Stomach (tissue), 19 donors: ENCODE measurements around the gene RAB3GAP1. TPM values are rescaled to one million over a fixed set of nuclear protein-coding genes. Genes with fewer than 3 reads are reported as not detected.

Source experiments
- DNase-seq, 2 donors: peaks; one replicate each; pipeline versions ENCODE4 v3.0.0 to v3.0.0-alpha.2; 2013 to 2019
- H3K27ac ChIP-seq, 5 donors: fragments of 200-600 bp in 4 of 5; sonication (generic) in 4 of 5; one replicate each; pipeline ENCODE4 v1.5.1; 2013 to 2019; ENCODE audit warnings: mild to moderate bottlenecking in 1 of 5, moderate library complexity in 1 of 5
- H3K27me3 ChIP-seq, 3 donors: fragments of 200-600 bp; sonication (generic); one replicate each; pipeline ENCODE4 v1.5.1; 2017 to 2019; ENCODE audit warnings: mixed run types in 1 of 3
- H3K36me3 ChIP-seq, 4 donors: fragments of 200-600 bp; sonication (generic); 1 replicate in 3 of 4; 2 replicates in 1 of 4; pipeline ENCODE4 v1.5.1; 2016 to 2019
- H3K4me1 ChIP-seq, 4 donors: fragments of 200-600 bp; sonication (generic); one replicate each; pipeline ENCODE4 v1.5.1; 2016 to 2019
- H3K4me3 ChIP-seq, 4 donors: fragments of 200-600 bp; sonication (generic) in 3 of 4; one replicate each; pipeline ENCODE4 v1.5.1; 2016 to 2019; ENCODE audit warnings: mild to moderate bottlenecking in 1 of 4
- H3K9me3 ChIP-seq, 4 donors: fragments of 200-600 bp; sonication (generic); one replicate each; pipeline ENCODE4 v1.5.1; 2016 to 2019
- EP300 ChIP-seq: sonication (generic); formaldehyde crosslinking; IDR thresholded peaks from one replicate; pipeline ENCODE4 v1.6.1; 2017; ENCODE audit warnings: antibody characterized with exemption
- POLR2A ChIP-seq, 4 donors: fragments of 450-650 bp; IDR thresholded peaks; one replicate each; pipeline ENCODE4 v1.6.1; 2016; ENCODE audit warnings: antibody characterized with exemption in 4 of 4, control low read depth in 2 of 4, mild to moderate bottlenecking in 1 of 4, moderate library complexity in 1 of 4
- POLR2AphosphoS5 ChIP-seq, 3 donors: sonication (generic); formaldehyde crosslinking; IDR thresholded peaks; one replicate each; pipeline ENCODE4 v1.6.1; 2016; ENCODE audit warnings: antibody characterized with exemption in 3 of 3
- WGBS, 5 donors: extraction: QIAGEN DNeasy Blood & Tissue Kit in 3 of 5; methylation state at CpG; one replicate each; pipeline versions ENCODE4 v1.1.5 to v1.1.7; 2013 to 2018; 5-methylcytosine and 5-hydroxymethylcytosine counted together
- intact Hi-C: fragments of 100-400 bp; cut with DNase I; formaldehyde crosslinking; loops from one replicate; pipeline ENCODE4 v1.15.1; 2023; ENCODE audit warnings: low total_unique reads
- long read RNA-seq, 10 donors: transcript quantifications; one replicate each; lab custom pipeline, GENCODE V29; 2026
- polyA plus RNA-seq, 3 donors: library from polyadenylated mRNA; stranded (reverse); fragments of 200-250 nt; gene quantifications; one replicate each; pipeline ENCODE4 v1.2.3, GENCODE V29; 2013
- total RNA-seq, 5 donors: library from RNA; depleted of rRNA; stranded (reverse); fragments of >200 nt; gene quantifications; one replicate each; pipeline versions ENCODE4 v1.1.0 to v1.2.3, GENCODE V29; 2014 to 2016
- TF ChIP-seq, protein P1 (sequence below), 7 experiments: fragments of 450-650 bp in 4 of 7; fragments of 200-600 bp in 3 of 7; sonication (generic) in 3 of 7; IDR thresholded peaks; one replicate each; pipeline ENCODE4 v1.5.1; 2016 to 2019; ENCODE audit warnings: antibody characterized with exemption in 7 of 7, control low read depth in 2 of 7, mild to moderate bottlenecking in 1 of 7
- donor health status: healthy with polysubstance abuse.
- donor health status: Bipolar disorder and iron deficiency.
- donor health status: healthy.

Gene RAB3GAP1
- total RNA-seq (100 to 1,000 TPM in 1 of 5 donors, 10 to 100 TPM in 4; 32.1 to 556 (median 53.5) TPM), polyA plus RNA-seq (10 to 100 TPM; 14.2 to 20.0 (median 15.9) TPM)
- long read RNA-seq, donor 1, full-length matches to known transcripts: 1 of 7 reads
- long read RNA-seq, donor 1, partial matches to known transcripts: 6 of 7 reads
- long read RNA-seq, donor 1, other reads (novel, unspliced or antisense): 0 of 7 reads
- long read RNA-seq, donor 2, full-length matches to known transcripts: 7 of 7 reads
- long read RNA-seq, donor 2, partial matches to known transcripts: 0 of 7 reads
- long read RNA-seq, donor 2, other reads (novel, unspliced or antisense): 0 of 7 reads
- long read RNA-seq, donor 3, full-length matches to known transcripts: 3 of 3 reads
- long read RNA-seq, donor 3, partial matches to known transcripts: 0 of 3 reads
- long read RNA-seq, donor 3, other reads (novel, unspliced or antisense): 0 of 3 reads
- long read RNA-seq, donor 4, full-length matches to known transcripts: 1 of 1 reads
- long read RNA-seq, donor 4, partial matches to known transcripts: 0 of 1 reads
- long read RNA-seq, donor 4, other reads (novel, unspliced or antisense): 0 of 1 reads
- long read RNA-seq, donor 5, full-length matches to known transcripts: 7 of 20 reads
- long read RNA-seq, donor 5, partial matches to known transcripts: 13 of 20 reads
- long read RNA-seq, donor 5, other reads (novel, unspliced or antisense): 0 of 20 reads
- long read RNA-seq, donor 6: 0 reads
- long read RNA-seq, donor 7, full-length matches to known transcripts: 7 of 14 reads
- long read RNA-seq, donor 7, partial matches to known transcripts: 7 of 14 reads
- long read RNA-seq, donor 7, other reads (novel, unspliced or antisense): 0 of 14 reads
- long read RNA-seq, donor 8, full-length matches to known transcripts: 5 of 5 reads
- long read RNA-seq, donor 8, partial matches to known transcripts: 0 of 5 reads
- long read RNA-seq, donor 8, other reads (novel, unspliced or antisense): 0 of 5 reads
- long read RNA-seq, donor 9, full-length matches to known transcripts: 3 of 9 reads
- long read RNA-seq, donor 9, partial matches to known transcripts: 6 of 9 reads
- long read RNA-seq, donor 9, other reads (novel, unspliced or antisense): 0 of 9 reads
- long read RNA-seq, donor 10, full-length matches to known transcripts: 5 of 5 reads
- long read RNA-seq, donor 10, partial matches to known transcripts: 0 of 5 reads
- long read RNA-seq, donor 10, other reads (novel, unspliced or antisense): 0 of 5 reads

DNA sequence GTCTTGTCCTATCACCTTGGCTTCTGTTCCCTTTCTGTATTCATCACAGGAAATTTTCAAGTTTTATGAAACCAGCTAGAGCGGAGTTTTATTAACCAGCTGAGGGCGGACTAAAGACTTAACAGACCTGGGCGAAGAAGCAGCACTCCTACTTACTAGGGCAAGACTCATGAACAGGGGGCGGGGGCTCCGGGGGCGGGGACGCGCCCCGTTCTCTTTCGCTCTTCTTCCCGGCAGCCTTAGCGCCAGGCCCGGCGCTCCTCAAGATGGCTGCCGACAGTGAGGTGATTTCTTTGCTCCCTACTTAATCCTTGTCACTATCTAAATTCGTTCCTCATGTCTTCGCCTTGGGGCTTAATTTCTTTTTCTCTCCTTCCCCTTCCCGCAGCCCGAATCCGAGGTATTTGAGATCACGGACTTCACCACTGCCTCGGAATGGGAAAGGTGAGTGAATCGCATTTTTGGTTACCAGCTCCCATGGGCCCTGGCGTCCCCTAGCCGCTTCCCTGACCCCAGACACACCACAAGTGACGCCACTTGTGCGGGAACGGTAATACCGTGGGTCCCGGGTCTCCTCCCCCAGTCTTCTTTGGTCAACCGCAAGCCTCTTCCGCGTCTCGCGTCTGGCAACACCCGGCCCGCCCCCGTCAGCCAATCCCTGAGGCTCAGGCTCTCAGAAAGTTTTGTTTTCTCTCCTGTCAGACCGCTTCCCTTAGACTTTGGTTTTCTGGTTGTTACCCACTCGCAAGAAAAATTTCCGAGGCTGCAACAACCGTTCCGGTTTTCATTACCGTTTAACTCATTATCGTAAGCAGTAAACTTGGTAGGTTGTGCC, at the start of gene RAB3GAP1:
Gene RAB3GAP1, plus strand, starts transcription at position 251 of the 835 bp plus-strand sequence. Its CDS starts 16 bp downstream, at position 267.
- intact Hi-C loops: no loop called here
- Histone ChIP-seq H3K27me3 (no peaks in the 10 kb centered on the region), H3K9me3 (no peaks in the 10 kb centered on the region), H3K27ac (peak within 1 kb of the TSS; percentile 89 to 95 (median 92)), H3K4me1 (peaks cover 19 to 62% (median 51%) of the 10 kb centered on the region in 4 donors), H3K36me3 (no peaks in the 10 kb centered on the region), H3K4me3 (peak within 1 kb of the TSS; percentile 58 to 76 (median 70))
- WGBS, 5 donors: 0 to 1% (median 1%) methylated on average over 45 of the region's 45 CpGs
- peak in 2 of 3 donors; percentile 57 to 73 for TF ChIP-seq POLR2AphosphoS5 (IDR thresholded peaks at IDR 0.05)
- TF ChIP-seq, protein P1, sequence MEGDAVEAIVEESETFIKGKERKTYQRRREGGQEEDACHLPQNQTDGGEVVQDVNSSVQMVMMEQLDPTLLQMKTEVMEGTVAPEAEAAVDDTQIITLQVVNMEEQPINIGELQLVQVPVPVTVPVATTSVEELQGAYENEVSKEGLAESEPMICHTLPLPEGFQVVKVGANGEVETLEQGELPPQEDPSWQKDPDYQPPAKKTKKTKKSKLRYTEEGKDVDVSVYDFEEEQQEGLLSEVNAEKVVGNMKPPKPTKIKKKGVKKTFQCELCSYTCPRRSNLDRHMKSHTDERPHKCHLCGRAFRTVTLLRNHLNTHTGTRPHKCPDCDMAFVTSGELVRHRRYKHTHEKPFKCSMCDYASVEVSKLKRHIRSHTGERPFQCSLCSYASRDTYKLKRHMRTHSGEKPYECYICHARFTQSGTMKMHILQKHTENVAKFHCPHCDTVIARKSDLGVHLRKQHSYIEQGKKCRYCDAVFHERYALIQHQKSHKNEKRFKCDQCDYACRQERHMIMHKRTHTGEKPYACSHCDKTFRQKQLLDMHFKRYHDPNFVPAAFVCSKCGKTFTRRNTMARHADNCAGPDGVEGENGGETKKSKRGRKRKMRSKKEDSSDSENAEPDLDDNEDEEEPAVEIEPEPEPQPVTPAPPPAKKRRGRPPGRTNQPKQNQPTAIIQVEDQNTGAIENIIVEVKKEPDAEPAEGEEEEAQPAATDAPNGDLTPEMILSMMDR (IDR thresholded peaks at IDR 0.05): no peak
- peak; percentile 81 to 95 for DNase-seq

DNA sequence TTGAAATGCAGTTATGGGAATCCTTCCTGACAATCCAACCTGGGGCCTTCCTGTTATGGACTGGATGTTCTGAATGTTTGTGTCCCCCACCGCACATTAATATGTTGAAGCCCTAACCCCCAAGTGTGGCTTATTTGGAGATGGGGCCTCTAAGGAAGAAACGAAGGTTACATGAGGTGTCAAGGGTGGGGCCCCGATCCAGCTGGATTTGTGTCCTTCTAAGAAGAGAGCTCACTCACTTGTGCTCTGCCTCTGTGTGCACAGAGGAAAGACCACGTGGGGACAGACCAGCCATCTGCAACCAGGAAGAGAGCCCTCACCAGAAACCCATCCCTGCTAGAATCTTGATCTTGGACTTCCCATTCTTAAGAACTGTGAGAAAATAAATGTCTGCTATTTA, 49.3 kb upstream of the RAB3GAP1 start:
- DNase-seq: no peak
- no peak overlapping the region for H3K4me3 ChIP-seq
- peaks cover 0 to 11% (median 0%) of the 10 kb centered on the region in 3 donors for H3K27me3 ChIP-seq
- H3K27ac ChIP-seq: no peak overlapping the region
- intact Hi-C loops: loop anchor here (10.0 kb wide), 1 partner anchor 712 kb away; no protein-coding TSS in a partner anchor
- H3K9me3 ChIP-seq: no peaks in the 10 kb centered on the region
- H3K4me1 ChIP-seq: peaks cover 0 to 11% (median 5%) of the 10 kb centered on the region in 4 donors
- WGBS, 5 donors: 81 to 89% (median 86%) methylated on average over 4 of the region's 4 CpGs
- TF ChIP-seq POLR2A (IDR thresholded peaks at IDR 0.05) (no peak), EP300 (no peak), POLR2AphosphoS5 (IDR thresholded peaks at IDR 0.05) (no peak)
- TF ChIP-seq, protein P1 (IDR thresholded peaks at IDR 0.05): no peak
- H3K36me3 ChIP-seq: no peaks in the 10 kb centered on the region

DNA sequence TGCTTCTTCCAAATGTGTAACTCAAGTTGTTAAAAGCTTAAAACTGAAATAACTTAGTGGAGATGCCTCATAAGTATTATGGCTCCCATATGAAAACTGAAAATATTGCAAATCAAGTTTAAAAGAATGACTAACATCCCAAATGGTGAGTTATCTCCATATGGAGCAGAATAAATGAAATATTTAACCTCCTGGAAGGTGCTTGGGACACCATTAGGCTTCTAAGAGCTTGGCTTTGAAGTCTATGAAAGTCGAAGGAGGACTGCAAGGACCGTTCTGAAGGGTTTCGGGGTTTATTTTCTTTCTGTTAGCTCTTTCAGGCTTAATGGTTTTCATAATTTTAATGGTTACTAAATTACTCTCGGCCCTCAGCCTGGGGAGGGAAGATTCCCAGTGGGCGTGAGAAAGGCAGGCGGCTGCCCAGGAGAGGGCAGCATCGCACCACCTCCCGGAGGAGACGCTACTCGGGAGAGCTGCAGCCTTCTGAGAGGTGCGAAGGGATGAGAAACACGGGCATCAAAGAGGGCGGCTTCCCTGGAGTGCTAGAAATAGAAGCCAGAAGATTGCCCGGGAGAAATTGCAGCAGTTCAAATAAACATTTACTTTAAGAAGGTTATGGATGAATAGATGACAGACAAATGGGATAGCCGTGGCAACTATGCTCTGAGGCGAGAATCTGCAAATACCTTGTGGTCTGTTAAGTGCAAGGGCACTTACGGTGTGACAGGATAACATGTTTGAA, 47.9 kb upstream of the RAB3GAP1 start:
- TF ChIP-seq POLR2A (IDR thresholded peaks at IDR 0.05): no peak
- TF ChIP-seq POLR2AphosphoS5 (IDR thresholded peaks at IDR 0.05): peak in 1 of 3 donors; percentile 52
- TF ChIP-seq, protein P1 (IDR thresholded peaks at IDR 0.05): peak in 5 of 7 experiments; percentile 69 to 89 (median 84)
- Histone ChIP-seq H3K36me3 (no peaks in the 10 kb centered on the region), H3K27me3 (peaks cover 0 to 11% (median 0%) of the 10 kb centered on the region in 3 donors), H3K4me3 (no peak overlapping the region), H3K27ac (no peak overlapping the region), H3K9me3 (no peaks in the 10 kb centered on the region), H3K4me1 (peaks cover 0 to 11% (median 5%) of the 10 kb centered on the region in 4 donors)
- intact Hi-C loops: loop anchor here (10.0 kb wide), 1 partner anchor 711 kb away; no protein-coding TSS in a partner anchor
- DNase-seq: peak; percentile 80 to 89
- 7 to 11% (median 8%) methylated on average over 17 of the region's 17 CpGs for WGBS, 5 donors
